GM12891 (cell line): ENCODE results near the gene UQCR11.

Experiments
- DNase-seq: peaks from one replicate; pipeline ENCODE4 v3.0.0; 2011; ENCODE audit warnings: low spot score; ENCODE audit not compliant: insufficient read length
- FAIRE-seq: peaks from 2 replicates; lab custom pipeline; 2011; peaks lifted over from hg19 to GRCh38; lab: Jason Lieb, UNC
- PAX5 ChIP-seq: IDR thresholded peaks from 2 replicates; pipeline ENCODE4 v1.6.1; 2011; ENCODE audit warnings: low read length, moderate library complexity, mild to moderate bottlenecking; ENCODE audit not compliant: insufficient read depth, severe bottlenecking
- POLR2A ChIP-seq: IDR thresholded peaks from 2 replicates; pipeline ENCODE4 v1.6.1; 2011; ENCODE audit warnings: low read depth, low read length, control low read depth
- POLR2AphosphoS5 ChIP-seq: IDR thresholded peaks from 2 replicates; pipeline ENCODE4 v1.6.1; 2011; ENCODE audit warnings: low read depth, low read length, control low read depth
- POU2F2 ChIP-seq: IDR thresholded peaks from 2 replicates; pipeline ENCODE4 v1.6.1; 2011; ENCODE audit warnings: low read depth, mild to moderate bottlenecking, control low read depth, low read length, moderate library complexity
- SPI1 ChIP-seq: IDR thresholded peaks from 2 replicates; pipeline ENCODE4 v1.6.1; 2011; ENCODE audit warnings: low read depth, low read length, control low read depth
- TAF1 ChIP-seq: IDR thresholded peaks from 2 replicates; pipeline ENCODE4 v1.6.1; 2011; ENCODE audit warnings: low read depth, low read length, control low read depth

The UQCR11 gene

GRCh38 chr19:1580957-1581356 is 24.3 kb downstream of the UQCR11 start:
- no peak for DNase-seq
- TF ChIP-seq SPI1 (no peak), PAX5 (no peak), POU2F2 (no peak), POLR2A (no peak), POLR2AphosphoS5 (no peak), TAF1 (no peak)
- no peak for FAIRE-seq

- no peak for DNase-seq
- TF ChIP-seq PAX5: no peak
- TF ChIP-seq POLR2AphosphoS5: no peak
- no peak for TF ChIP-seq POU2F2
- TF ChIP-seq SPI1: no peak
- TF ChIP-seq POLR2A: no peak
- TF ChIP-seq TAF1: no peak
- no peak for FAIRE-seq
Observed at GRCh38 chr19:1580382-1580781, 24.9 kb downstream of the UQCR11 start.

- DNase-seq: no peak
- no peak for TF ChIP-seq POU2F2
- no peak for TF ChIP-seq SPI1
- no peak for TF ChIP-seq POLR2A
- no peak for TF ChIP-seq TAF1
- TF ChIP-seq POLR2AphosphoS5: no peak
- no peak for TF ChIP-seq PAX5
- FAIRE-seq: no peak
Observed at GRCh38 chr19:1579222-1579621, 26.0 kb downstream of the UQCR11 start.

- TF ChIP-seq POU2F2 (no peak), PAX5 (no peak), POLR2A (no peak), POLR2AphosphoS5 (no peak), TAF1 (no peak), SPI1 (no peak)
- DNase-seq (no peak), FAIRE-seq (no peak)
Observed at GRCh38 chr19:1577929-1578618, 27.2 kb downstream of the UQCR11 start.

GRCh38 chr19:1577090-1577928 is 28.0 kb downstream of the UQCR11 start:
- no peak for FAIRE-seq
- no peak for DNase-seq
- no peak for TF ChIP-seq SPI1
- no peak for TF ChIP-seq PAX5
- TF ChIP-seq TAF1: no peak
- TF ChIP-seq POLR2A: no peak
- no peak for TF ChIP-seq POLR2AphosphoS5
- TF ChIP-seq POU2F2: no peak

GRCh38 chr19:1576242-1577089 is 28.8 kb downstream of the UQCR11 start:
- TF ChIP-seq POLR2AphosphoS5 (no peak), POU2F2 (no peak), PAX5 (no peak), SPI1 (no peak)

GRCh38 chr19:1575323-1576241 is 29.7 kb downstream of the UQCR11 start:
- TF ChIP-seq POU2F2 (no peak), TAF1 (no peak), POLR2AphosphoS5 (no peak), SPI1 (no peak), POLR2A (no peak)
- FAIRE-seq: no peak
- DNase-seq: no peak

More at GRCh38 chr19:1576242-1577089, 28.8 kb downstream of the UQCR11 start:
- DNase-seq (no peak), FAIRE-seq (no peak)

GRCh38 chr19:1574354-1575136 is 30.7 kb downstream of the UQCR11 start:
- FAIRE-seq (no peak), DNase-seq (no peak)
- no peak for TF ChIP-seq PAX5
- TF ChIP-seq POLR2A: no peak

- no peak for TF ChIP-seq POU2F2
- DNase-seq: no peak
- no peak for FAIRE-seq
Observed at GRCh38 chr19:1572795-1573194, 32.5 kb downstream of the UQCR11 start.
